HG03108 (cell line): ENCODE data around the gene LCP2.

ENCODE experiments used
- ATAC-seq: cut with Tn5 transposase; IDR thresholded peaks from one replicate; pipeline ENCODE4 v1.9.1; 2021; ENCODE audit warnings: moderate library complexity; ENCODE audit not compliant: unreplicated experiment

LCP2 gene

DNA sequence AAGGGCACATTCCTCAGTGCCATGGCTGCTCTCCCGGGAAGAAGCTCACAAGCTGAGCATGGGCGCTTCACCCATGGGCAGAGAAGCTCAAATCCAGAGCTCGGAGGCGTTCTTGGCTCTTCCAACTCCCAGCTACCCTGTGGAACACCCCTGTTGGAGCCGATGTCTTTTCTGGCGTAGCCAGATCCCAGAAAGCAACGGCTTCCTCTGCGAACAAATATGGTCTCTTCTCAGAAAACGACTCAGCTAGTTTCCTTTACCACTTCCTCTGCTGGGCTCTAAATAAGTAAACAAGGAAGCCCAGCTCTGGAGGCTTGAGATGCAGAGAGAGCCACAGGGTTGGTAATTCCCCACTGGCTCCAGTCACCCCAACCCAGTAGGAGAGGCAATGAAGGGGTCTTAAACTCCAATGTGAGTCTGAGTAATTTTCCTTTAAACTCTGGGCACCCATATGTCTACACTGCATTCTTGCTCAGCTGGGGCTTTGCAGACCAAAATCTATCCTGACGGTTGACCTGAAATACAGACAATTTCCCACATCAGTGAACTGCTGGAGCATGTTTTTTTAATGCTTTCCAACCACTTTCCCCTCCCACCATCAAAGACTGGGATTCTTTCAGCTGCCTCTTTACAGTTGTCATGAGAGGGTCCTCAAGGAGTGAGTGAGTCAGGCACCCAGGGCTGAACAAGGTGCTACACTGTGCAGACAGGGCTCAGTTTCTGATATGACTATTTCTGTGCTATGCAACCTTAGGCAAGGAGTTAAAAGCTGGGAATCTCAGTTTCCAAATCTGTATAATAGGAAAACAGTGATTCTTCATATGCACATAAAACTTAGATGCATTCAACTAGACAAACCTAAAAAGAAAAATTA, at the start of gene LCP2:
Gene LCP2, minus strand, starts transcription at position 189 of the 874 bp plus-strand sequence. Its CDS starts 166 bp downstream, at position 23.
- peak; percentile 47 for ATAC-seq

DNA sequence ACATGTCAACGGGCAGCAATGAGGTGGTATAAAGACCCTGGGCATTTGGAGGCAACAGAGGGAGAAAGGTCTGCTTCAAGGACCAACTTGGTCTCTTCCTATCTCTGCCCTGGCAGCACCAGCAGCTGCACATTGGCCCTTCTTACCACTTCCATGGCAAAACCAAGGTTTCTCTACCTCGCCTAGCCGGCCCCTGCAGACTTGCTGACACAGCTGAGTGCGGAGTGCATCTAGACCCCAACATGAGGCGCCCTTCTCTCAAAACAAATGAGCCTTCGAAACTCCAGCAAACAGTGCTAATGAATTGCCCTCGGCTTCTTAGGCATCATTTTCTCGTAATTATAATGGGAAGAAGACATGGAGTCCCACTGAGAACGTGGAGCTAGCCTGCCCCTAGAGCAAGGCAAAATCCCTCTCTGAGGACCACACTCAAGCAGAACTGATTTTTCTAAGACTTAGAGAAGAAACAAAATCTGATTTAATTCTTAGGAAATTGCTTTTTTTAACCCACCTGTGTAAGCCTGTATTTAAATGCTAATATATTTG, 49.5 kb upstream of the LCP2 start:
- no peak for ATAC-seq

DNA sequence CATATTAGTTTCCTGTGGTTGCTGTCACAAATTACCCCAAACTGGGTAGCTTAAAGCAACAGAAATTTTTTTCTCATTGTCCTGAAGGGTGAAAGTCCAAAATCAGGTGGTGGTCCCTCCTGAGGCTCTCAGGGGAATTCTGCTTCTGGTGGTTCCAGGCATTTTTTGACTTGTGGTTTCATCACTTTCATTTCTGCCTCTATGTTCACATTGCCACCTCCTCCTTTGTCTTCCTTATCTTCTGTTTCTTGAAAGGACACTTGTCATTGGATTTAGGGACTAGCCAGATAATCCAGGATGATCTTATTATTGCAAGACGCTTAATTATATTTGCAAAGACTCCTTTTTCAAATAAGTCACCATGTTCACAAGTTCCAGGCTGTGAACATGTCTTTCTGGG, 48.4 kb upstream of the LCP2 start:
- no peak for ATAC-seq

DNA sequence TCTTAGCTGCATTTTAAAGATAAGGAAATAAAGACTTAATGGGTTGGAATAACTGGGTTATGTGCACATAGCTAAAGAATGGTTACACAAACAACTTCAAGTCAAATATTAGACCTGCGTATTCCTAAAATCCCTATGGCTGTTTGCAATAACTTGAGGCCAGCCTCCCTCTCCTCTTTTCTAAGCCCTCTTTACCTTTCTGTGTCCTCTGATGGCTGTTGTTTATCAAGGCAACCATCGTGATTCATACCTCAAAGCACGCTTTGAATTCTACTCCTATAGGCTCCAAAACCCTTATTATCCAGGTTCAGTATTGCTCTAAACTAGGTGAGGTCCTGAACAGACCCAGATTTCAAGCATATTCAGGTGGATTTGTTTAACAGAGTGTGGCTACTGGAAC, 45.6 kb upstream of the LCP2 start:
- no peak for ATAC-seq

DNA sequence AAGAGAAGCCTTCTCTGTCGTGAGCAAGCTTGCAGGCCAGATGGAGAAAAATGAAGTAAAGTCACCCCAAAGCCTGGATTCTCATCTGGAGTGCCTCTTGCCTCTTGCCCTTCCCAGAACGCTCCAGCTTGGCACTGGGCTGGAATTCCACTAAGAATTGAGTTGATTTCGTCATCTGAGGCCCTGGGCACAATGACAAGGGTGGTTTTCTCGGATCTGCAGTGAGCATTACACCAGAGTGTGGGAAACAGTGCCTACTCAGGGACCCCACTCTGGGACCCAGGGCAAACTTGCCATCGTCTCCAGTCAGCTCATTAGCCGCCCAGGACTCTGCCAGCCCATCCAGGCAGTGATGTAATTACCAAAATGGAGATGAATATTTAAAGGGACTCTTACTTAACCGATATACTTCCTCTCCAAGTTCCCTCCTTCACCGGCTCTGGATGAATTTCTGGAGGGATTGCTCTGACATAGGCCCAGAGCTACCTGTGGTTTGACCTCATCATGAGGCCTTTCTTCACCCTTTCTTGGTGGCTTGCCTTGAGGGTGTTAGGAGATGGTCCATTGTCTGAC, 44.7 kb upstream of the LCP2 start:
- ATAC-seq = no peak

DNA sequence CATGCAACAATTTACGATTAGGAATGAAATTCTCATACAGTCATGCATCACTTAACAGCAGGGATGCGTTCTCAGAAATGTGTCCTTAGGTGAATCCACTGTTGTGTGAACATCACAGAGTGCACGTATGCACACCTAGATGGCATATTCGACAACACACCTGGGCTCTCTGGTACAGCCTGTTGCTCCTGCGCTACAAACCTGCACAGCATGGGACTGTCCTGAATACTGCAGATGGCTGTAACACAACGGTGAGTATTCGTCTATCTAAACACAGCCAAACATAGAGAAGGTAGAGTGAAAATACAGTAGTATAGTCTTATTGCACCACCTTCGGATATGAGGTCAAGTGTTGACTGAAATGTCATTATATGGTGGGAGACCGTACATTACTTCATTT, 44.0 kb upstream of the LCP2 start:
- ATAC-seq = no peak

DNA sequence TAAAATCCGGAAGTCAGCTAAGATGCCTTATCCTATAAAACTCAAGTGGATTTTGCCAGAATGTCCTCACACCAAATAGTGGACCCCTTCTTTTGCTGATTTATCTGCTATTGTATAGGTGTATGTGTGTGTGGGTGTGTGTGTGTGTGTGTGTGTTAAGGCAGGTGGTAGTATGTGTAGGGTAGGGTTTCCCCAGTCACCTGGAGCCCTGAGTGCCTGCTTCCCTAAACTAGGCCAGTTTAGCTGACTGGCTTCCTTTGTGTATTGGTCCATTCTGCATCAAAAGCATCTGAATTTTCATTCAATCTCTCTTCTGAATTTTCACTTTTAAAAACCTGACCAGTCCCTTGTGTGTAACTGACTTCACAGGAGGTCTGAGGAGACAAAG, 42.2 kb upstream of the LCP2 start:
- no peak for ATAC-seq

DNA sequence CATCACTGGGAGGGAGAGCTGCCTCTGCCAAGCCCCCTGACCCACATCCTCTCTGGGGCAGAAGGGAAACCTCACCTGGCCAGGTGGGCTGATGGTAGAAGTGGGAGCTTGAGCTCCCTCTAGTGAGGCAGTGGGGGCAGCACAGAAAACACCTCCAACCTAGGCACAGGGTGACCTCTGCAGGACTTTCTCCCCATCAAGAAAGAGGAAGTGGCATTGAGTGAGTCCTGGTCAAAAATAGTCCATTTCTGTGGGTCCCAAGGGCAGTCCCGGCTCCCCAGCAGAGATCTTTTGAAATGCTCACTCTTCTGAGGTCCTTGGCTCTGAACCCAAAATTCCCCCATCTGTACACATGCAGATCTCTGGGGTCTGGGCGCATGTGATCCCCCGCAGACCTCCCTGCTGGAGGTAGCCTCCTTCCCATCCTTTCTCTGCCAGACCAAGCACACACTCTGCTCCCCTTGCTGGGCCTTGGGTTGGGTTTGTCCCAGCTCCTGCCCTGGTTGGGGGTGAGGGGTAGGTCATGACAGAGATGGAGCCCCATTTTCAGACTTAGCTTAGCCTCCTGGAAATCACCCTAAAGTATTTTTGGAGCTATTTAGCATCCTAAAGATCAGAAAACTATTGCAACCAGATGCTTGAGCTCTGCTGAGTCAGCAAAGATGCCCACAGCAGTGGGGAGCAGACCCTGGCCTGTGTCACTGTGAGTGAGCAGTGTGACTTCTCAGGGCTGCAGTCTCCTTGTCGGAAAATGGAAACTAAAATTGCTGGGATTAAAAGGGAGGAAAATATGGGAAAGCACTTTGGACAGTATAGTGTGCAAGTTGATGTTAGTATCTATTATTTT, 41.6 kb upstream of the LCP2 start:
- ATAC-seq = peak; percentile 88

DNA sequence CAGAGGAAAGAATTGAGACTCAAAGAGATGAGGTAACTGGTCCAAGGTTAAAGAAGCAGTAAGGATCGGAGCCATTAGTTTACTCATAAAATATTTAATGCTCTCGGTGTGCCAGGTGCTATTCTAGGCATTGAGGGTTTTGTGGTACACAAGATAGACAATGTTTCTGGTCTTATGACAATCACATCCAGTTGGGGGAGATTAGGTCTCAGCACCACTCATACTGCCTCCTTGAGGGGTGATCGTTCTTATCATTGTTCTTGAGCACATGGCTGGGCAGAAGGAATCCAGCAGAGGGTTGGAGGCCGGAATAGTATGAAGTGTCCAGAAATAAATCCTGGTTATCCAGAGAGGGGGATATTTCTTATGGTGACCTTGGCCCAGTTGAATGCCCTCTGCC, 40.7 kb upstream of the LCP2 start:
- no peak for ATAC-seq

DNA sequence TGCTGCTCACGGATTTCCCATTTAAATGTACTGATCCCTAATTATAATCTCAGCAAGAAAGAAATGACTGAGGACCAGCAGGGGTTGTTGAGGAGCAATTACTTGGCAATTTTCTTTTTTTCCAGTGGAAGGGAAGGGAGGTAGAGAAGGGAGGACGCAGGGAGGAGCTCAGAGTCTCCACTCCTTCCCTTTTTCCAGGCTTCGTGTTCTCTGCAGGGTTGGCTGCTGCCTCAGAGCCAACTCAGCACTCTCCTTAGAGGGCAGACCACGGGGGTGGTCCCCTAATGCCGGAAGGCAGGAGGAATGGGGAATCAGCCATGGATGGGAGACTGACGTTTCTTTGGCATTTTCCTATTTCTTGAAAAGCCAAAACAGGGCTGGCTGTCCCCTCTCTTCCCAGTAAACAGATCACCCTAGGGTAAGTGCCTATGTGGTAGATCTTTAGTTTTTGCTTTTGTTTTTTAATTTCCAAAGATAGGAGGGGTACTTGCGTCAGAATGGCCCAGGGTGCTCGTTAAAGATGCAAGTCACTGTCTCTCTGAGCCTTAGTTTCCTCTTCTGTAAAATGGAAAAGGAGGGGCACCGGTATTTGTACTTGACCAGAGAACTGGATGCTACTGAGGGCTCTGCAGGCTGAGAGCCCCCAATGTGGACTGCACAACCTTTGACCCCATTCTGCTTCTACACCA, 39.6 kb upstream of the LCP2 start:
- ATAC-seq = no peak

DNA sequence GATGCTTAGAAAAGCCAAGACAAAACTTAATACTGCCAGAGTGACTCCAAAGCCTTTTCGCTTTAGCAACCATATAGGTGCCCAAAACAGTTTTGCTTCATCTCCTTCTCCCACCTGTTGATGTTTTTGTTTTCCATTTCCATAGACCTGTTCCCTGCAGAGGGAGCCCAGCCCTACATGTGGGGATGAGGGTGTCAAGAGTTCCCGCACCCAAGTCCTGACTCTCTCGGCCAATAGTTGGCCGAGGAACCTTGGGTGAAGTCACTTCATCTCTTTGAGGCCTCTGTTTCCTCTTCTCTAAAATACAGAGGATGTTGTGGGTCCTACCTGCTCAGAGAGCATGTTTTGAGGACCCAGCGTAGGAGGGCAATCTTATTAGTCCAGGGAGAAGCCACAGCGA, 38.5 kb upstream of the LCP2 start:
- no peak for ATAC-seq

DNA sequence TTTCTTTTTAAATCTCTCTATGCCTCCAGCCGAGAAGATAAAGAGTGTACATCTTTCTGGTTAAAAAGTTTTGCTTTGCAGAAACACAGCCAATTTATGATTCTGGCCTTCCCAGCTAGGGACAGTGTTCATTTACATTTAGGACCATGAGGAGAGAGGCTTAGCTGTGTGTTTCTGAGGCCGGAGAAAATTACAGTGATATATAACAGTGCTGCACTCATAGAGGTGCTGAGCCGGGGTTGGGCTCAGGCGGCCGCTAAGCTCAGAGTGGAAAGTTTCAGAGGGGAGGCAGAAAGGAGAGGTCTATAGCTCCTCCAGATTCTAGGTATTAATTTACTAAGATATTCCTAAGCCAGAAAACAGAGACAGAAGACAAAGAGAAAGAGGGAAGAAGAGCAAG, 37.0 kb upstream of the LCP2 start:
- ATAC-seq = no peak

DNA sequence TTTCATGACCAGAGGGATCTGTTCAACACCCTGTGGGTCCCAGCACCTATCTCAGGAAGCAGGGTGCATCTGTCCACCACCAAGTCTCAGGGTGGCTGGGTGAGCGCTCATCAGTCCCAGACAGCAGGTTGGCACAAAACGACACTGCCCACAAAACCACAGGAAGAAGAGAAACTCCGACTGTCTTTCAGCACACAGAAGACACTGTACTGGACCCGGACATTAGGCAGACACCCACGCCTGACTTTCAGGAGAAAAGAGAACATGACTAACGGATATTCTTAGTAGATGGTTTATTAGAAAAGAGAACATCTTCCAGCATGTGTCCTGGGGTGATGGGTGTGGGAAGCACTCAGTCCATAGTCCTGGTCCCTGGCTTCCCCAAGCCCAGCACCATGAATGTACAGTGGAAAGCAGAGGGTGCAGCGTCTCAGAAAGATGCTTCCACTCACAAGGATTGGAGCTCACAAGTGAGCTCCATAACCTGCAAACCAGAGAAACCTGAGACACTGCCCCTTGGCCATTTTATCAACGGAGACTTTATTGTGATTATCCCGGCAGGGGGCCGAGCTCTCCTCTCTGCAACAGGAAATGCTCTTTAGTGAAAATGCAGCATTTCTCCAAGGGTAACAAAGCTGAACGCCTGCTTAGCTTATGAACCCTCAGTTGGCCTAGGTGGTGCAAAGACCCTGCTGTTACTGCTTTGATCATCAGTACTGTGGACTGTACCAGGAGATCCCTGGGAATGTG, 35.8 kb upstream of the LCP2 start:
- peak; percentile 56 for ATAC-seq

DNA sequence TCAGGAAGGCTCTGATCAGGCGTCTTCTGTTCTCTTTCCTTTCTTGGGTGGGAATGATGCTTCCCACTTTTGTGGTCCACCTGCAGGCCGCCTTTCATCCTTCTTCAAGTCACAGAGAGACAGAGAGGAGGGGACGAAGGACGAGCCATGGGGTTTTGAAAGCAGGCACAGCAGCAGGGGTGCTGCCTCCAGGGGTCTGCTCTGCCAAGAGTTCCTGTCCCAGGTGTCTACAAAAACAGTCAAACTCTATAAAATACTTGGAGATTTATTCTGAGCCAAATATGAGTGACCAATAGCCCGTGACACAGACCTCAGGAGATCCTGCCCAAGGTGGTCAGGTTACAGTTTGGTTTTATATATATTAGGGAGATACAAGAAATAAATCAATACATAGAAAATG, 34.5 kb upstream of the LCP2 start:
- ATAC-seq = no peak

DNA sequence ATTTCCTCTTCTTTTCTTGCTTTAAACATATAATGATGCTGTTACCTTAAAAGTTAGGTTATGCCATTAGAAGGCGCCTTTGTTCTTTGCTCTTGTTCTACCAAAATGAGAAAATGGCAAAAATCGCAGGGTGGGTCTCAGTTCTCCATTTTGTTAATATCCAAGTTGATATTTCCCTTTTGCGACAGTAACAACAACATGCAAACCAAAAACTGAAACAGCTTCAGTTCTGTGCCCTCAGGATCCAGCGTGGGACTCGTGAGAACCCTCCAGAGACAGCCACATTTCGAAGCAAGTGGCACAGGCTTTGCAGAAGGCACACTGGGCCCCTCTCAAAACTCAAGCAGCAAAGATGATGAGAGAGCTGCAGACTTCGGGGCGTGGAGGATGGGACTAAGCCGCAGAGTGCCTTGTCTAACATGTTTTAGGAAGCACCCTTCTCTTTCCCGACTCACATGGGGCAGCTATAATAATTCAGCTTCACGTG, 33.0 kb upstream of the LCP2 start:
- ATAC-seq = no peak

DNA sequence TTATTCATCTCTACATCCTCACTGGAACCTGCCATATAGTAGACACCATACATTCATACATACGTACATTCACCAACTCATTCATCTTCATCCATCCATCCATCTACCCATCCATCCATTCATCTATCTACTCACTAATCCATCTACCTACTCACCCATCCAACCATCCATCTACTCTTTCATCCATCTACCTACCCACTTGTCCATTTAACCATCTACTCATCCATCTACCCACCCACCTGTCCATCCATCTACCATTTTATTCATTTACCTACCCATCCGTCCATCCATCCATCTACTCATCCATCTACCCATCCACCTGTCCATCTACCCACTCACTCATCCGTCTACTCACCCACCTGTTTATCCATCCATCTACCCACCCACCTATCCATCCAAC, 31.9 kb upstream of the LCP2 start:
- no peak for ATAC-seq

DNA sequence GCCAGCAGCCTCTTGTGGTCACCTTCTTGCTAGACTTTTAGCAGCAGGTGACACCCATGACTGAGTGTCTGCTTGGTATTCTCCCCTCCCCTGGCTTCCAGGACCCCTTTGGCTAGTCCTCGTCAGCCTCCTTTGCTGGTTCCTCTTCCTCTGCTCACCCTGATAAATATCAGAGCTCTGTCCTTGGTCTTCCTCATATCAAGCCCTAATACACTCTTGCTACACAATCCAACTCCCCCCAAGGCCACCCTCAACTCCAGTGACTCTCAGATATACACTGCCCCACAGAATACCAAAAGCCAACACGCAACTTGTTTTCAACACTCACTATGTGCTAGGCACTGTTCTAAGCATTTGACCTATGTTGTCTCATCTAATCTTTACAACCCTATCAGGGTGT, 30.3 kb upstream of the LCP2 start:
- ATAC-seq = no peak

DNA sequence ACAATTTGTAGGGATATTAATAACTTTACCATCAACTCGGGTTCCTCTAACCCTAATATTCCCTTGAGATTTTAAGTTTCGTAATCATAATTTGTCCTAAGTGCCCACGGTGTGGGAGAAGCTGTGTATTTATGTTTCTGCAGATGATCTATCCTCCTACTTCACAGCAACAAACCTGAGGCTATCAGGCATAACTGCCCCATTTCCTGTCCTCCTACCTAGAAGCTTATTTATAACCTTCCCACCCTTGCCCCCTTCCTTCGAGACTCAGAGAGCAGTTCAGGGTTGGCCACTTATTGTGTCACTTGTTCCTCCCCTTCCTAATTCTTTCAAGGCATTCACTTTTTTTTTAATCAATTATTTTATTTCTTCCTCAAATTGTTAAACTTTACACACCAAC, 29.6 kb upstream of the LCP2 start:
- peak; percentile 45 for ATAC-seq

DNA sequence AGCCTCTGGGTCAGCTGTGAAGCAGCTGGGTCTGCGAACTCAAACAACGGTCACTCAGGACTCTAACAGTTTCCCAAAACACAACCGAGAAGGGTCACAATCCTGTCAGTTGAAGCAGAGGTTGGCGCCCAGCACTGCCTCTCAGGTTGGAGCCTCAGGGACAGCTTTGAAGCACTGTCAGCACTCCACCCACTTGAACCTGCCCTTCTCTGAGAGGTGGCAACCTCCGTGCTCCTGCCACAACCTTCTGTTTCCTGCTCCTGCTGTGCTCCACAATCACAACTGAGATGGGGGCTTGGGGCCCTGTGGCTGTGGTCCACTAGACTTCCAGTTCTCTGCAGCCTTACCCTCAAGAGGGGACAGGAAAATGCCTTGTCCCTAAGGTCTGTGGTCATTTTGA, 21.7 kb upstream of the LCP2 start:
- no peak for ATAC-seq

DNA sequence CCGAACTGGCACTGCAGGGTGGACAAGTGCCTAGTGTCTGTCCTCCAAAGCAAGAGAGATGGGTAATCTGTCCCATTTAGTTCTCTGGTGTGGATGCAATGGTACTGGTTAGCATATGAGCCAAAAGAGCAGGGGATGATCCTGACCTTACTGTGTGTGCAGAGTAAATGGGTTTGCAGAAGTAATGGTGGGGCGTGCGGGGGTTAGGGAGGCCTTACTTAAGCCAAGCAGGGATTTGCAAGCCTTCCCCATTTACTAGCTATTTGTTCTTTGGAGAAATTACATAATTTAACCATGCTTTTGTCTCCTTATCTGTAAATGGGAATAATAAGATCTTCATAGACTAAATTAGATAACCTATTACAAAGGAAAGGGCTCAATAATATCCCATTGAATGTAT, 19.9 kb upstream of the LCP2 start:
- no peak for ATAC-seq
